ENCODE data around the gene TRAPPC2L.

The TRAPPC2L gene

GRCh38 chr16:88812513-88813268 is 44.2 kb upstream of the TRAPPC2L start:
- peaks cover 7 to 31% of the 10 kb centered on the region in 2 donors for H3K4me1 ChIP-seq (ENCODE audit: control insufficient read depth in 1 of 2, insufficient read depth in 2 of 2, low read length in 2 of 2)
- H3K4me3 ChIP-seq (ENCODE audit: low read depth in 1 of 2, low read length in 2 of 2), result peak overlapping the region; percentile 73 to 74
- H3K27ac ChIP-seq (ENCODE audit: low read length), result peak overlapping the region; percentile 51
- peaks cover 4 to 6% of the 10 kb centered on the region in 2 donors for H3K36me3 ChIP-seq (ENCODE audit: control insufficient read depth in 1 of 2, insufficient read depth in 2 of 2, low read length in 2 of 2)
- H3K27me3 ChIP-seq (ENCODE audit: low read depth, low read length), result no peaks in the 10 kb centered on the region
- no peaks in the 10 kb centered on the region for H3K9me3 ChIP-seq (ENCODE audit: control insufficient read depth in 1 of 2, low read length in 2 of 2)

GRCh38 chr16:88813269-88814143 is 43.4 kb upstream of the TRAPPC2L start:
- H3K4me3 ChIP-seq (ENCODE audit: low read depth in 1 of 2, low read length in 2 of 2), result peak overlapping the region in 1 of 2 donors; percentile 73
- H3K27ac ChIP-seq (ENCODE audit: low read length), result no peak overlapping the region
- H3K4me1 ChIP-seq (ENCODE audit: control insufficient read depth in 1 of 2, insufficient read depth in 2 of 2, low read length in 2 of 2), result peaks cover 7 to 31% of the 10 kb centered on the region in 2 donors

GRCh38 chr16:88814144-88814502 is 42.8 kb upstream of the TRAPPC2L start:
- H3K9me3 ChIP-seq (ENCODE audit: control insufficient read depth in 1 of 2, low read length in 2 of 2), result no peaks in the 10 kb centered on the region

More at GRCh38 chr16:88813269-88814143, 43.4 kb upstream of the TRAPPC2L start:
- Histone ChIP-seq H3K9me3 (ENCODE audit: control insufficient read depth in 1 of 2, low read length in 2 of 2) (no peaks in the 10 kb centered on the region), H3K36me3 (ENCODE audit: control insufficient read depth in 1 of 2, insufficient read depth in 2 of 2, low read length in 2 of 2) (peaks cover 4 to 6% of the 10 kb centered on the region in 2 donors), H3K27me3 (ENCODE audit: low read depth, low read length) (no peaks in the 10 kb centered on the region)

GRCh38 chr16:88815227-88815626 is 41.7 kb upstream of the TRAPPC2L start:
- Histone ChIP-seq H3K4me3 (ENCODE audit: low read depth in 1 of 2, low read length in 2 of 2) (no peak overlapping the region), H3K36me3 (ENCODE audit: control insufficient read depth in 1 of 2, insufficient read depth in 2 of 2, low read length in 2 of 2) (no peaks in the 10 kb centered on the region), H3K9me3 (ENCODE audit: control insufficient read depth in 1 of 2, low read length in 2 of 2) (no peaks in the 10 kb centered on the region), H3K27me3 (ENCODE audit: low read depth, low read length) (no peaks in the 10 kb centered on the region), H3K4me1 (ENCODE audit: control insufficient read depth in 1 of 2, insufficient read depth in 2 of 2, low read length in 2 of 2) (peaks cover 6 to 23% of the 10 kb centered on the region in 2 donors), H3K27ac (ENCODE audit: low read length) (no peak overlapping the region)

More at GRCh38 chr16:88814144-88814502, 42.8 kb upstream of the TRAPPC2L start:
- Histone ChIP-seq H3K27ac (ENCODE audit: low read length) (no peak overlapping the region), H3K27me3 (ENCODE audit: low read depth, low read length) (no peaks in the 10 kb centered on the region), H3K4me3 (ENCODE audit: low read depth in 1 of 2, low read length in 2 of 2) (no peak overlapping the region), H3K4me1 (ENCODE audit: control insufficient read depth in 1 of 2, insufficient read depth in 2 of 2, low read length in 2 of 2) (peaks cover 7 to 31% of the 10 kb centered on the region in 2 donors), H3K36me3 (ENCODE audit: control insufficient read depth in 1 of 2, insufficient read depth in 2 of 2, low read length in 2 of 2) (peaks cover 2 to 4% of the 10 kb centered on the region in 2 donors)

- H3K4me3 ChIP-seq (ENCODE audit: low read depth in 1 of 2, low read length in 2 of 2), result no peak overlapping the region
- H3K36me3 ChIP-seq (ENCODE audit: control insufficient read depth in 1 of 2, insufficient read depth in 2 of 2, low read length in 2 of 2), result no peaks in the 10 kb centered on the region
- H3K27me3 ChIP-seq (ENCODE audit: low read depth, low read length), result no peaks in the 10 kb centered on the region
- H3K9me3 ChIP-seq (ENCODE audit: control insufficient read depth in 1 of 2, low read length in 2 of 2), result no peaks in the 10 kb centered on the region
- peaks cover 0 to 14% of the 10 kb centered on the region in 2 donors for H3K4me1 ChIP-seq (ENCODE audit: control insufficient read depth in 1 of 2, insufficient read depth in 2 of 2, low read length in 2 of 2)
- no peak overlapping the region for H3K27ac ChIP-seq (ENCODE audit: low read length)
Observed at GRCh38 chr16:88815901-88816589, 40.9 kb upstream of the TRAPPC2L start.

- H3K27ac ChIP-seq (ENCODE audit: low read length), result no peak overlapping the region
- H3K9me3 ChIP-seq (ENCODE audit: control insufficient read depth in 1 of 2, low read length in 2 of 2), result no peaks in the 10 kb centered on the region
- no peak overlapping the region for H3K4me3 ChIP-seq (ENCODE audit: low read depth in 1 of 2, low read length in 2 of 2)
- no peaks in the 10 kb centered on the region for H3K27me3 ChIP-seq (ENCODE audit: low read depth, low read length)
- peaks cover 0 to 8% of the 10 kb centered on the region in 2 donors for H3K36me3 ChIP-seq (ENCODE audit: control insufficient read depth in 1 of 2, insufficient read depth in 2 of 2, low read length in 2 of 2)
- H3K4me1 ChIP-seq (ENCODE audit: control insufficient read depth in 1 of 2, insufficient read depth in 2 of 2, low read length in 2 of 2), result peaks cover 0 to 12% of the 10 kb centered on the region in 2 donors
Observed at GRCh38 chr16:88816736-88817535, 40.0 kb upstream of the TRAPPC2L start.

GRCh38 chr16:88817785-88818574 is 38.9 kb upstream of the TRAPPC2L start:
- Histone ChIP-seq H3K36me3 (ENCODE audit: control insufficient read depth in 1 of 2, insufficient read depth in 2 of 2, low read length in 2 of 2) (peaks cover 0 to 19% of the 10 kb centered on the region in 2 donors), H3K27ac (ENCODE audit: low read length) (no peak overlapping the region), H3K4me3 (ENCODE audit: low read depth in 1 of 2, low read length in 2 of 2) (no peak overlapping the region), H3K4me1 (ENCODE audit: control insufficient read depth in 1 of 2, insufficient read depth in 2 of 2, low read length in 2 of 2) (peaks cover 0 to 2% of the 10 kb centered on the region in 2 donors), H3K9me3 (ENCODE audit: control insufficient read depth in 1 of 2, low read length in 2 of 2) (no peaks in the 10 kb centered on the region), H3K27me3 (ENCODE audit: low read depth, low read length) (no peaks in the 10 kb centered on the region)

GRCh38 chr16:88818575-88818874 is 38.4 kb upstream of the TRAPPC2L start:
- no peak overlapping the region for H3K4me3 ChIP-seq (ENCODE audit: low read depth in 1 of 2, low read length in 2 of 2)
- no peaks in the 10 kb centered on the region for H3K9me3 ChIP-seq (ENCODE audit: control insufficient read depth in 1 of 2, low read length in 2 of 2)
- H3K27ac ChIP-seq (ENCODE audit: low read length), result no peak overlapping the region
- H3K27me3 ChIP-seq (ENCODE audit: low read depth, low read length), result no peaks in the 10 kb centered on the region
- no peaks in the 10 kb centered on the region for H3K4me1 ChIP-seq (ENCODE audit: control insufficient read depth in 1 of 2, insufficient read depth in 2 of 2, low read length in 2 of 2)
- peaks cover 0 to 22% of the 10 kb centered on the region in 2 donors for H3K36me3 ChIP-seq (ENCODE audit: control insufficient read depth in 1 of 2, insufficient read depth in 2 of 2, low read length in 2 of 2)

- no peaks in the 10 kb centered on the region for H3K27me3 ChIP-seq (ENCODE audit: low read depth, low read length)
- H3K4me1 ChIP-seq (ENCODE audit: control insufficient read depth in 1 of 2, insufficient read depth in 2 of 2, low read length in 2 of 2), result no peaks in the 10 kb centered on the region
- no peak overlapping the region for H3K27ac ChIP-seq (ENCODE audit: low read length)
- no peak overlapping the region for H3K4me3 ChIP-seq (ENCODE audit: low read depth in 1 of 2, low read length in 2 of 2)
- no peaks in the 10 kb centered on the region for H3K9me3 ChIP-seq (ENCODE audit: control insufficient read depth in 1 of 2, low read length in 2 of 2)
- peaks cover 0 to 28% of the 10 kb centered on the region in 2 donors for H3K36me3 ChIP-seq (ENCODE audit: control insufficient read depth in 1 of 2, insufficient read depth in 2 of 2, low read length in 2 of 2)
Observed at GRCh38 chr16:88819126-88819525, 37.8 kb upstream of the TRAPPC2L start.

- Histone ChIP-seq H3K27ac (ENCODE audit: low read length) (no peak overlapping the region), H3K36me3 (ENCODE audit: control insufficient read depth in 1 of 2, insufficient read depth in 2 of 2, low read length in 2 of 2) (peaks cover 0 to 36% of the 10 kb centered on the region in 2 donors), H3K27me3 (ENCODE audit: low read depth, low read length) (no peaks in the 10 kb centered on the region), H3K4me3 (ENCODE audit: low read depth in 1 of 2, low read length in 2 of 2) (no peak overlapping the region), H3K4me1 (ENCODE audit: control insufficient read depth in 1 of 2, insufficient read depth in 2 of 2, low read length in 2 of 2) (no peaks in the 10 kb centered on the region), H3K9me3 (ENCODE audit: control insufficient read depth in 1 of 2, low read length in 2 of 2) (no peaks in the 10 kb centered on the region)
Observed at GRCh38 chr16:88820385-88821025, 36.4 kb upstream of the TRAPPC2L start.
